HEK293 (cell line): ENCODE data around the gene ZDHHC1.

Experiments
- CTCF ChIA-PET: fragments of 350-600 bp; formaldehyde crosslinking; extraction: SDS; loops from one replicate; lab custom pipeline; 2021; ENCODE audit warnings: antibody characterized with exemption; lab: Yijun Ruan, JAX
- POLR2A ChIA-PET: fragments of 300-600 bp; formaldehyde crosslinking; extraction: SDS; loops from one replicate; lab custom pipeline; 2020; ENCODE audit warnings: antibody characterized with exemption, inconsistent platforms; lab: Yijun Ruan, JAX
- H3K27ac ChIP-seq: fragments of 200-500 bp; sonication (Bioruptor generic); 2 replicates; pipeline ENCODE4 v1.5.1; 2014; ENCODE audit warnings: low read depth, low read length, control low read depth, inconsistent platforms; ENCODE audit errors: extremely low read depth
- H3K36me3 ChIP-seq, 2 experiments: fragments of 200-500 bp in 1 of 2; sonication (Bioruptor generic) in 1 of 2; 1 replicate in 1 of 2; 2 replicates in 1 of 2; pipeline ENCODE4 v1.5.1; 2014 to 2017; ENCODE audit warnings: inconsistent platforms in 2 of 2, low read length in 2 of 2; ENCODE audit not compliant: control insufficient read depth in 2 of 2, insufficient read depth in 1 of 2
- H3K4me1 ChIP-seq: fragments of 200-500 bp; sonication (Bioruptor generic); 2 replicates; pipeline ENCODE4 v1.5.1; 2014; ENCODE audit warnings: mild to moderate bottlenecking, low read length, inconsistent platforms; ENCODE audit not compliant: control insufficient read depth, insufficient read depth
- H3K4me3 ChIP-seq: 2 replicates; pipeline ENCODE4 v1.5.1; 2011; ENCODE audit warnings: low read depth, mild to moderate bottlenecking, control low read depth, low read length, moderate library complexity
- H3K9me3 ChIP-seq: fragments of 200-500 bp; sonication (Bioruptor generic); 2 replicates; pipeline ENCODE4 v1.5.1; 2014; ENCODE audit warnings: low read depth, low read length, inconsistent platforms; ENCODE audit not compliant: control insufficient read depth, insufficient read depth
- BCL11B ChIP-seq: fragments of 450-650 bp; formaldehyde crosslinking; IDR thresholded peaks from 2 replicates; pipeline ENCODE4 v1.5.1; 2016; ENCODE audit warnings: low read depth, missing biosample characterization, missing genetic modification characterization
- RBAK ChIP-seq: fragments of 450-650 bp; formaldehyde crosslinking; IDR thresholded peaks from 2 replicates; pipeline ENCODE4 v1.5.1; 2016; ENCODE audit warnings: missing biosample characterization, missing genetic modification characterization
- SP3 ChIP-seq: fragments of 450-650 bp; formaldehyde crosslinking; IDR thresholded peaks from 2 replicates; pipeline ENCODE4 v1.5.1; 2016; ENCODE audit warnings: missing biosample characterization, missing genetic modification characterization
- YY2 ChIP-seq: fragments of 450-650 bp; formaldehyde crosslinking; IDR thresholded peaks from 2 replicates; pipeline ENCODE4 v1.5.1; 2016; ENCODE audit warnings: missing biosample characterization, missing genetic modification characterization
- ZBTB10 ChIP-seq: fragments of 450-650 bp; formaldehyde crosslinking; IDR thresholded peaks from 2 replicates; pipeline ENCODE4 v1.5.1; 2016; ENCODE audit warnings: missing biosample characterization, missing genetic modification characterization
- ZBTB48 ChIP-seq: fragments of 450-650 bp; formaldehyde crosslinking; IDR thresholded peaks from 2 replicates; pipeline ENCODE4 v1.5.1; 2016; ENCODE audit warnings: missing biosample characterization, missing genetic modification characterization
- ZFP41 ChIP-seq: fragments of 450-650 bp; formaldehyde crosslinking; IDR thresholded peaks from 2 replicates; pipeline ENCODE4 v1.5.1; 2016; ENCODE audit warnings: missing biosample characterization, missing genetic modification characterization, borderline replicate concordance
- ZNF121 ChIP-seq: fragments of 450-650 bp; formaldehyde crosslinking; IDR thresholded peaks from 2 replicates; pipeline ENCODE4 v1.5.1; 2016; ENCODE audit warnings: missing biosample characterization, missing genetic modification characterization
- ZNF19 ChIP-seq: fragments of 450-650 bp; formaldehyde crosslinking; IDR thresholded peaks from 2 replicates; pipeline ENCODE4; 2016; ENCODE audit warnings: missing biosample characterization, missing genetic modification characterization, low read depth
- ZNF266 ChIP-seq: fragments of 450-650 bp; formaldehyde crosslinking; IDR thresholded peaks from 2 replicates; pipeline ENCODE4 v1.5.1; 2016; ENCODE audit warnings: missing biosample characterization, missing genetic modification characterization, low read depth
- ZNF362 ChIP-seq: fragments of 450-650 bp; formaldehyde crosslinking; IDR thresholded peaks from 2 replicates; pipeline ENCODE4 v1.5.1; 2016; ENCODE audit warnings: missing biosample characterization, missing genetic modification characterization
- ZNF48 ChIP-seq: fragments of 450-650 bp; formaldehyde crosslinking; IDR thresholded peaks from 2 replicates; pipeline ENCODE4 v1.5.1; 2016; ENCODE audit warnings: missing biosample characterization, missing genetic modification characterization
- ZNF544 ChIP-seq: fragments of 450-650 bp; formaldehyde crosslinking; IDR thresholded peaks from 2 replicates; pipeline ENCODE4 v1.5.0; 2017; ENCODE audit warnings: missing biosample characterization, missing genetic modification characterization
- ZNF621 ChIP-seq: fragments of 450-650 bp; formaldehyde crosslinking; IDR thresholded peaks from 2 replicates; pipeline ENCODE4 v1.5.1; 2017; ENCODE audit warnings: missing biosample characterization, missing genetic modification characterization
- ZNF645 ChIP-seq: fragments of 450-650 bp; formaldehyde crosslinking; IDR thresholded peaks from 2 replicates; pipeline ENCODE4; 2016; ENCODE audit warnings: missing biosample characterization, missing genetic modification characterization
- ZNF777 ChIP-seq: fragments of 450-650 bp; formaldehyde crosslinking; IDR thresholded peaks from 2 replicates; pipeline ENCODE4 v1.5.1; 2017; ENCODE audit warnings: missing biosample characterization, missing genetic modification characterization, borderline replicate concordance
- ZNF791 ChIP-seq: fragments of 450-650 bp; formaldehyde crosslinking; IDR thresholded peaks from 2 replicates; pipeline ENCODE4 v1.5.1; 2016; ENCODE audit warnings: missing biosample characterization, missing genetic modification characterization
- ZSCAN4 ChIP-seq: fragments of 450-650 bp; formaldehyde crosslinking; IDR thresholded peaks from 2 replicates; pipeline ENCODE4 v1.5.1; 2017; ENCODE audit warnings: missing biosample characterization, missing genetic modification characterization

The ZDHHC1 gene

DNA sequence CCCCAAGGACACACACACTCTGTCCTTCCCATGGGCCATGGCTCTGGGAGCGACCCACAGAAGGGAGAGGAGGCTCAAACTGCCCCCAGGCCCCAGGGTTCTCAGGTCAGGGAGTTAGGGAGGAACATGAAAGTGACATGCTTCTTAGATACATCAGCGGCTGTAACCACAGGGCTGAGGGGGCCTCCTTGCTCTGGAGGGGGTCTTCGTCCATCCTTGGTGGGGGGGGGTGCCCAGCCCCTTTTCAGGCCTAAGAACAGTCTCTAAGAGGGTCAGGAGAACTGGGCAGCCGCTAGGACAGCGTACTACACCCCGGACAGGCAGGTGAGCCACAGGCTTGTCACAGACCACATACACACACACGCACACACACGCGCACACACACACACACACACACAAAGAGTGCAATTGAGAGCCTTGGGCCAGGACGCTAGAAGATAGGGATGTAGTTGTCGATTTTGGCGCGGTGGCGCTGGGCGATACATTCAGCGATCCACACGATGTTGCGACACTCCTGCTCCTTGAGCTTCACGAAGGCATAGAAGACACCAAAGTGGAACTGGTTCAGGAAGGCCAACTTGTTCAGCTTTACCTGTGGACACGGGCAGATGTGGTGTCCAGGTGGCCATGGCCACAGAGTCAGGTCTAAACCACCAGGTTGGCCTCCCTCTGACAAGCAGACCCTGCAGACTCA, 22.0 kb upstream of the ZDHHC1 start:
- no peaks in the 10 kb centered on the region for H3K4me1 ChIP-seq
- ChIA-PET CTCF (interaction anchor here (0.6 to 2.0 kb wide), 6 partner anchors 10 to 378 kb away, joined by 3 to 10 read pairs (median 4); no protein-coding TSS in a partner anchor), POLR2A (no interaction called here)
- no peaks in the 10 kb centered on the region for H3K9me3 ChIP-seq
- no peak overlapping the region for H3K4me3 ChIP-seq
- H3K27ac ChIP-seq = no peak overlapping the region
- peaks cover 0 to 67% of the 10 kb centered on the region in 2 experiments; a peak in 1 of 3 replicates for H3K36me3 ChIP-seq
- TF ChIP-seq BCL11B (tag by site-specific recombination) (no peak), ZSCAN4 (tag by site-specific recombination) (peak; percentile 80)

- TF ChIP-seq ZNF621 = no peak
- TF ChIP-seq YY2 = no peak
- TF ChIP-seq ZBTB48 (tag by site-specific recombination) = no peak
- no peak for TF ChIP-seq ZNF777
- no peak for TF ChIP-seq ZNF362 (tag by site-specific recombination)
- TF ChIP-seq ZFP41 (tag by site-specific recombination) = no peak
- TF ChIP-seq ZNF544 = no peak
- TF ChIP-seq ZSCAN4 (tag by site-specific recombination) = no peak
- TF ChIP-seq ZNF791 (tag by site-specific recombination) = no peak
- no peak for TF ChIP-seq ZNF645 (tag by site-specific recombination)
- no peak for TF ChIP-seq ZNF266
- TF ChIP-seq ZBTB10 (tag by site-specific recombination) = no peak
- TF ChIP-seq SP3 = no peak
- TF ChIP-seq ZNF121 (tag by site-specific recombination) = no peak
- no peak for TF ChIP-seq ZNF19 (tag by site-specific recombination)
- no peak for TF ChIP-seq ZNF48
- no peak for TF ChIP-seq RBAK (tag by site-specific recombination)
- ChIA-PET POLR2A (no interaction called here), CTCF (interaction anchor here (0.8 to 2.0 kb wide), 2 partner anchors 9 to 31 kb away, joined by 7 to 10 read pairs; no protein-coding TSS in a partner anchor)
- H3K4me1 ChIP-seq = no peaks in the 10 kb centered on the region
- no peaks in the 10 kb centered on the region for H3K9me3 ChIP-seq
- H3K4me3 ChIP-seq = no peak overlapping the region
- peaks cover 0 to 59% of the 10 kb centered on the region in 2 experiments; a peak in 1 of 3 replicates for H3K36me3 ChIP-seq
- no peak overlapping the region for H3K27ac ChIP-seq
Observed at GRCh38 chr16:67437513-67437912, 21.2 kb upstream of the ZDHHC1 start.
